B cell (primary cell): ENCODE data around the gene ZNF564. TPM values are rescaled to one million over a fixed set of nuclear protein-coding genes. Genes with fewer than 3 reads are reported as not detected.

Experiments
- ATAC-seq: fragments of 200-7000 bp; cut with Tn5 transposase; one replicate; pipeline ENCODE4 v1.10.0; 2021; ENCODE audit warnings: low read depth, mild to moderate bottlenecking, moderate number of reproducible peaks, moderate library complexity
- CTCF ChIA-PET: fragments of 350-600 bp; sonication (Branson Sonifier 250); formaldehyde crosslinking; loops from one replicate; lab custom pipeline; 2021; ENCODE audit warnings: antibody characterized with exemption, inconsistent platforms; lab: Charles Lee
- POLR2A ChIA-PET: fragments of 350-600 bp; sonication (Branson Sonifier 250); formaldehyde crosslinking; loops from one replicate; lab custom pipeline; 2021; ENCODE audit warnings: antibody characterized with exemption; lab: Charles Lee
- DNase-seq: peaks from one replicate; pipeline ENCODE4 v3.0.0; 2013
- H2AFZ ChIP-seq: 2 replicates; pipeline ENCODE4 v1.6.1; 2012; ENCODE audit warnings: mild to moderate bottlenecking, low read depth, low read length; ENCODE audit not compliant: insufficient read depth, poor library complexity, severe bottlenecking
- H3K27ac ChIP-seq, 2 donors: 1 replicate in 1 of 2; 2 replicates in 1 of 2; pipeline ENCODE4 v1.5.1; 2012 to 2013; ENCODE audit warnings: low read length in 2 of 2, mild to moderate bottlenecking in 2 of 2, moderate library complexity in 1 of 2
- H3K27me3 ChIP-seq, 4 experiments: fragments of 200-600 bp in 1 of 4; sonication (generic) in 1 of 4; replicated peaks in 1 of 4; 1 replicate in 2 of 4; 2 replicates in 2 of 4; pipeline versions ENCODE4 v1.6.1 to v1.7.0; 2013 to 2016; ENCODE audit warnings: low read length in 3 of 4, mild to moderate bottlenecking in 2 of 4, mixed read lengths in 1 of 4, moderate library complexity in 1 of 4; ENCODE audit not compliant: insufficient read depth in 4 of 4, control insufficient read depth in 3 of 4; ENCODE audit errors: control extremely low read depth in 1 of 4
- H3K36me3 ChIP-seq, 2 experiments: replicated peaks in 1 of 2; 1 replicate in 1 of 2; 2 replicates in 1 of 2; pipeline versions ENCODE4 v1.6.1 to v1.7.1; 2013; ENCODE audit warnings: low read length in 1 of 2; ENCODE audit not compliant: insufficient read depth in 2 of 2, control insufficient read depth in 1 of 2; ENCODE audit errors: control extremely low read depth in 1 of 2, extremely low read depth in 1 of 2
- H3K4me1 ChIP-seq, 2 donors: fragments of 200-600 bp in 1 of 2; sonication (generic) in 1 of 2; 1 replicate in 1 of 2; 2 replicates in 1 of 2; pipeline versions ENCODE4 v1.5.1 to v1.6.1; 2013 to 2017; ENCODE audit warnings: low read length in 2 of 2; ENCODE audit not compliant: control insufficient read depth in 2 of 2, insufficient read depth in 2 of 2
- H3K4me2 ChIP-seq: replicated peaks from 2 replicates; pipeline ENCODE3; 2012; ENCODE audit warnings: mild to moderate bottlenecking, low read depth, low read length; ENCODE audit not compliant: poor library complexity, severe bottlenecking
- H3K4me3 ChIP-seq, 5 experiments: fragments of 200-600 bp in 1 of 5; sonication (generic) in 1 of 5; 1 replicate in 3 of 5; 2 replicates in 2 of 5; pipeline versions ENCODE4 v1.5.1 to v1.7.0; 2011 to 2016; ENCODE audit warnings: low read length in 4 of 5, mild to moderate bottlenecking in 4 of 5, low read depth in 2 of 5, control low read depth in 1 of 5, moderate library complexity in 1 of 5; ENCODE audit not compliant: insufficient read depth in 1 of 5; ENCODE audit errors: control extremely low read depth in 1 of 5, extremely low read depth in 1 of 5
- H3K79me2 ChIP-seq: fragments of 200-600 bp; sonication (generic); one replicate; pipeline ENCODE4 v1.6.0; 2016; ENCODE audit warnings: low read length; ENCODE audit not compliant: control insufficient read depth, insufficient read depth
- H3K9ac ChIP-seq: fragments of 200-600 bp; sonication (generic); 2 replicates; pipeline ENCODE4 v1.6.1; 2017; ENCODE audit warnings: mild to moderate bottlenecking, low read length, moderate library complexity
- H3K9me3 ChIP-seq, 3 donors: one replicate each; pipeline versions ENCODE4 v1.6.1 to v1.7.1; 2013; ENCODE audit warnings: low read length in 2 of 3; ENCODE audit not compliant: control insufficient read depth in 2 of 3, insufficient read depth in 1 of 3; ENCODE audit errors: control extremely low read depth in 1 of 3
- H4K20me1 ChIP-seq: 2 replicates; pipeline ENCODE4 v1.6.0; 2012; ENCODE audit warnings: mild to moderate bottlenecking, low read length; ENCODE audit not compliant: insufficient read depth, control insufficient read depth, poor library complexity, severe bottlenecking
- H3K27ac Mint-ChIP-seq: one replicate; pipeline ENCODE4 v1.8.0; 2021; ENCODE audit warnings: mixed read lengths
- H3K27me3 Mint-ChIP-seq: one replicate; pipeline ENCODE4 v1.8.0; 2021; ENCODE audit warnings: mixed read lengths
- H3K4me1 Mint-ChIP-seq: one replicate; pipeline ENCODE4 v1.8.0; 2021; ENCODE audit warnings: mixed read lengths
- H3K4me3 Mint-ChIP-seq: one replicate; pipeline ENCODE4 v1.8.0; 2021; ENCODE audit warnings: mixed read lengths
- H3K9me3 Mint-ChIP-seq: one replicate; pipeline ENCODE4 v1.8.0; 2022; ENCODE audit warnings: mixed read lengths; ENCODE audit not compliant: insufficient read depth
- EZH2 ChIP-seq: IDR thresholded peaks from 2 replicates; pipeline ENCODE4 v1.6.1; 2012; ENCODE audit warnings: borderline replicate concordance, low read depth, mild to moderate bottlenecking, moderate library complexity, low read length; ENCODE audit not compliant: insufficient read depth, poor library complexity, severe bottlenecking
- WGBS: methylation state at CpG from one replicate; pipeline ENCODE4 v1.1.5; 2013; ENCODE audit warnings: missing lambda C conversion rate; ENCODE audit not compliant: insufficient coverage; 5-methylcytosine and 5-hydroxymethylcytosine counted together
- intact Hi-C: fragments of 100-400 bp; cut with micrococcal nuclease; formaldehyde crosslinking; loops from one replicate; pipeline ENCODE4 v1.10.0; 2022
- polyA plus RNA-seq: library from polyadenylated mRNA; depleted of rRNA; stranded (reverse); fragments of >200 nt; gene quantifications from 2 replicates; pipeline ENCODE4 v1.2.3, GENCODE V29; 2012
- total RNA-seq, 2 donors: library from RNA; stranded (reverse); fragments of 120-200 nt in 1 of 2; gene quantifications; 1 replicate in 1 of 2; 2 replicates in 1 of 2; pipeline versions ENCODE4 v1.2.3 to v1.2.4, GENCODE V29; 2013 to 2022
- TF ChIP-seq, protein P1 (sequence below): fragments of 200-600 bp; IDR thresholded peaks from one replicate; pipeline ENCODE4 v1.8.0; 2022; ENCODE audit warnings: antibody characterized with exemption, mild to moderate bottlenecking

ZNF564 gene
- total and polyA plus RNA-seq, 2 donors (not counting 1 experiment from before 2014, with no cell fraction given) = 2.8 to 31.8 TPM

- no peak overlapping the region for H3K9ac ChIP-seq
- ChIA-PET POLR2A (interaction anchor here (0.6 to 0.8 kb wide), 2 partner anchors 9 to 14 kb away, joined by 3 read pairs; partner anchors contain the start of genes ZNF490 and ZNF791), CTCF (interaction anchor here (1.2 kb wide), 1 partner anchor 28 kb away, joined by 3 read pairs; no protein-coding TSS in a partner anchor)
- no peaks in the 10 kb centered on the region for H3K27me3 ChIP-seq
- peaks cover 4 to 26% of the 10 kb centered on the region in 2 experiments for H3K36me3 ChIP-seq
- no peaks in the 10 kb centered on the region for H3K9me3 ChIP-seq
- H2AFZ ChIP-seq = no peak overlapping the region
- H3K4me1 ChIP-seq = no peaks in the 10 kb centered on the region
- 94% methylated on average over 35 of the region's 38 CpGs for WGBS
- H3K4me2 ChIP-seq = no peak overlapping the region
- H3K4me3 Mint-ChIP-seq = no peak overlapping the region
- H3K27ac ChIP-seq = no peak overlapping the region
- intact Hi-C loops = no loop called here
- H4K20me1 ChIP-seq = peaks cover 13% of the 10 kb centered on the region
- H3K4me3 ChIP-seq = no peak overlapping the region
- no peak for DNase-seq
- TF ChIP-seq, protein P1, sequence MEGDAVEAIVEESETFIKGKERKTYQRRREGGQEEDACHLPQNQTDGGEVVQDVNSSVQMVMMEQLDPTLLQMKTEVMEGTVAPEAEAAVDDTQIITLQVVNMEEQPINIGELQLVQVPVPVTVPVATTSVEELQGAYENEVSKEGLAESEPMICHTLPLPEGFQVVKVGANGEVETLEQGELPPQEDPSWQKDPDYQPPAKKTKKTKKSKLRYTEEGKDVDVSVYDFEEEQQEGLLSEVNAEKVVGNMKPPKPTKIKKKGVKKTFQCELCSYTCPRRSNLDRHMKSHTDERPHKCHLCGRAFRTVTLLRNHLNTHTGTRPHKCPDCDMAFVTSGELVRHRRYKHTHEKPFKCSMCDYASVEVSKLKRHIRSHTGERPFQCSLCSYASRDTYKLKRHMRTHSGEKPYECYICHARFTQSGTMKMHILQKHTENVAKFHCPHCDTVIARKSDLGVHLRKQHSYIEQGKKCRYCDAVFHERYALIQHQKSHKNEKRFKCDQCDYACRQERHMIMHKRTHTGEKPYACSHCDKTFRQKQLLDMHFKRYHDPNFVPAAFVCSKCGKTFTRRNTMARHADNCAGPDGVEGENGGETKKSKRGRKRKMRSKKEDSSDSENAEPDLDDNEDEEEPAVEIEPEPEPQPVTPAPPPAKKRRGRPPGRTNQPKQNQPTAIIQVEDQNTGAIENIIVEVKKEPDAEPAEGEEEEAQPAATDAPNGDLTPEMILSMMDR = no peak
- TF ChIP-seq EZH2 = no peak
- H3K27me3 Mint-ChIP-seq = no peaks in the 10 kb centered on the region
- H3K79me2 ChIP-seq = peaks cover 55% of the 10 kb centered on the region
- no peak overlapping the region for H3K27ac Mint-ChIP-seq
- no peaks in the 10 kb centered on the region for H3K9me3 Mint-ChIP-seq
- H3K4me1 Mint-ChIP-seq = no peaks in the 10 kb centered on the region
- no peak for ATAC-seq
These were observed 45.8 kb upstream of the ZNF564 start for GRCh38 chr19:12596927-12597548.

- H3K36me3 ChIP-seq = peaks cover 4 to 26% of the 10 kb centered on the region in 2 experiments
- no peaks in the 10 kb centered on the region for H3K27me3 Mint-ChIP-seq
- H3K4me1 Mint-ChIP-seq = no peaks in the 10 kb centered on the region
- no peak overlapping the region for H3K27ac ChIP-seq
- H3K4me3 ChIP-seq = no peak overlapping the region
- H3K9me3 ChIP-seq = no peaks in the 10 kb centered on the region
- DNase-seq = no peak
- 96% methylated on average over 10 of the region's 11 CpGs for WGBS
- intact Hi-C loops = no loop called here
- H3K9me3 Mint-ChIP-seq = no peaks in the 10 kb centered on the region
- H2AFZ ChIP-seq = no peak overlapping the region
- no peak overlapping the region for H3K9ac ChIP-seq
- peaks cover 13% of the 10 kb centered on the region for H4K20me1 ChIP-seq
- TF ChIP-seq, protein P1 = no peak
- TF ChIP-seq EZH2 = no peak
- no peak overlapping the region for H3K27ac Mint-ChIP-seq
- ChIA-PET POLR2A (interaction anchor here (0.6 to 0.8 kb wide), 2 partner anchors 9 to 14 kb away, joined by 3 read pairs; partner anchors contain the start of genes ZNF490 and ZNF791), CTCF (interaction anchor here (1.2 kb wide), 1 partner anchor 27 kb away, joined by 3 read pairs; no protein-coding TSS in a partner anchor)
- ATAC-seq = no peak
- no peak overlapping the region for H3K4me2 ChIP-seq
- no peaks in the 10 kb centered on the region for H3K4me1 ChIP-seq
- no peak overlapping the region for H3K4me3 Mint-ChIP-seq
- H3K79me2 ChIP-seq = peaks cover 52% of the 10 kb centered on the region
- no peaks in the 10 kb centered on the region for H3K27me3 ChIP-seq
These were observed 45.2 kb upstream of the ZNF564 start for GRCh38 chr19:12596485-12596884.
